HepG2 (cell line): ENCODE measurements around the gene ATP6V0E2. TPM values are rescaled to one million over a fixed set of nuclear protein-coding genes. Genes with fewer than 3 reads are reported as not detected.

Experiments used
- ATAC-seq: fragments of 200-7000 bp; cut with Tn5 transposase; 3 replicates; pipeline ENCODE4 v1.9.1; 2020; ENCODE audit warnings: mild to moderate bottlenecking, moderate library complexity
- BruUV-seq: library from RNA; stranded (reverse); fragments of 400-500 nt; replicated peaks from 2 replicates; lab custom pipeline; 2021; lab: Mats Ljungman, UMichigan
- CTCF ChIA-PET: fragments of 300-600 bp; formaldehyde crosslinking; extraction: SDS; loops from one replicate; lab custom pipeline; 2021; ENCODE audit warnings: low total read pairs, inconsistent platforms, low intra/inter-chr PET ratio; lab: Yijun Ruan, JAX
- POLR2A ChIA-PET: fragments of 350-600 bp; sonication (Branson Sonifier 250); formaldehyde crosslinking; loops from one replicate; lab custom pipeline; 2020; ENCODE audit warnings: antibody characterized with exemption, inconsistent platforms; lab: Yijun Ruan, JAX
- DNase-seq: peaks from one replicate; pipeline ENCODE4 v3.0.0-alpha.2; 2015; ENCODE audit warnings: low spot score
- FAIRE-seq: peaks from 3 replicates; lab custom pipeline; 2011; peaks lifted over from hg19 to GRCh38; lab: Jason Lieb, UNC
- H2AFZ ChIP-seq: one replicate; pipeline ENCODE4 v1.6.1; 2011; ENCODE audit warnings: low read length, inconsistent platforms
- H3K27ac ChIP-seq: fragments of 300-600 bp; 3 replicates; pipeline ENCODE4 v1.8.0; 2011; ENCODE audit warnings: mixed run types, mild to moderate bottlenecking, mixed read lengths, low read length, inconsistent platforms; ENCODE audit not compliant: insufficient read depth; ENCODE audit errors: extremely low read length
- H3K27me3 ChIP-seq, 2 experiments: fragments of 200-600 bp in 1 of 2; 2 replicates in 1 of 2; 3 replicates in 1 of 2; pipeline versions ENCODE4 v1.6.0 to v1.8.0; 2011; ENCODE audit warnings: low read length in 2 of 2, mild to moderate bottlenecking in 2 of 2, moderate library complexity in 2 of 2, inconsistent platforms in 1 of 2; ENCODE audit not compliant: insufficient read depth in 2 of 2, control insufficient read depth in 1 of 2
- H3K36me3 ChIP-seq, 2 experiments: fragments of 200-600 bp in 1 of 2; replicated peaks in 1 of 2; 2 replicates in 1 of 2; 3 replicates in 1 of 2; pipeline versions ENCODE4 v1.5.1 to v1.8.0; 2011; ENCODE audit warnings: low read length in 2 of 2, inconsistent platforms in 1 of 2; ENCODE audit not compliant: insufficient read depth in 2 of 2, control insufficient read depth in 1 of 2
- H3K4me1 ChIP-seq: 2 replicates; pipeline ENCODE4 v1.5.1; 2012; ENCODE audit warnings: low read length, inconsistent platforms; ENCODE audit not compliant: insufficient read depth
- H3K4me2 ChIP-seq: 2 replicates; pipeline ENCODE4 v1.6.0; 2011; ENCODE audit warnings: low read depth, low read length, inconsistent platforms
- H3K4me3 ChIP-seq, 3 experiments: fragments of 200-600 bp in 1 of 3; sonication (generic), shearing (Covaris generic) in 1 of 3; replicated peaks in 1 of 3; 2 replicates each; pipeline ENCODE4 v1.5.1; 2011 to 2016; ENCODE audit warnings: low read length in 3 of 3, inconsistent platforms in 2 of 3, low read depth in 2 of 3, mild to moderate bottlenecking in 2 of 3, control low read depth in 1 of 3, mixed read lengths in 1 of 3; ENCODE audit not compliant: insufficient read depth in 1 of 3
- H3K79me2 ChIP-seq: one replicate; pipeline ENCODE4 v1.6.1; 2011; ENCODE audit warnings: low read length, inconsistent platforms; ENCODE audit not compliant: insufficient read depth
- H3K9ac ChIP-seq: 2 replicates; pipeline ENCODE4 v1.6.0; 2011; ENCODE audit warnings: mild to moderate bottlenecking, low read depth, low read length, inconsistent platforms; ENCODE audit not compliant: insufficient read depth
- H3K9me3 ChIP-seq: 2 replicates; pipeline ENCODE4 v1.5.1; 2012; ENCODE audit warnings: mild to moderate bottlenecking, low read length
- H4K20me1 ChIP-seq: 2 replicates; pipeline ENCODE4 v1.6.0; 2011; ENCODE audit warnings: inconsistent platforms, mild to moderate bottlenecking, low read length, moderate library complexity; ENCODE audit not compliant: insufficient read depth
- DNMT1 ChIP-seq: sonication (generic); formaldehyde crosslinking; IDR thresholded peaks from 2 replicates; pipeline ENCODE4 v1.5.1; 2020; ENCODE audit warnings: mild to moderate bottlenecking, missing genetic modification reagents
- EEA1 ChIP-seq: sonication (generic); formaldehyde crosslinking; IDR thresholded peaks from 2 replicates; pipeline ENCODE4 v1.5.1; 2020; ENCODE audit warnings: mild to moderate bottlenecking, missing genetic modification reagents, borderline replicate concordance
- NBN ChIP-seq: fragments of 450-650 bp; conservative IDR thresholded peaks from 2 replicates; pipeline ENCODE4 v1.6.1; 2017
- RXRB ChIP-seq: IDR thresholded peaks from 2 replicates; pipeline ENCODE4 v1.6.1; 2016; ENCODE audit warnings: borderline replicate concordance, missing genetic modification reagents, missing compliant biosample characterization
- SNAI1 ChIP-seq: sonication (generic); formaldehyde crosslinking; IDR thresholded peaks from 2 replicates; pipeline ENCODE4 v1.5.0; 2020; ENCODE audit warnings: mild to moderate bottlenecking, missing genetic modification reagents, borderline replicate concordance
- SP140L ChIP-seq: sonication (generic); formaldehyde crosslinking; IDR thresholded peaks from 2 replicates; pipeline ENCODE4 v1.4.0; 2020; ENCODE audit warnings: missing genetic modification reagents, borderline replicate concordance
- SRSF4 ChIP-seq: fragments of 200-400 bp; formaldehyde crosslinking; IDR thresholded peaks from one replicate; pipeline ENCODE4 v1.6.1; 2018; ENCODE audit warnings: mild to moderate bottlenecking, low read depth, low read length, moderate library complexity; ENCODE audit not compliant: poor library complexity, severe bottlenecking
- ZNF703 ChIP-seq: sonication (generic); formaldehyde crosslinking; IDR thresholded peaks from 2 replicates; pipeline ENCODE4 v1.5.1; 2020; ENCODE audit warnings: missing genetic modification reagents, mild to moderate bottlenecking, moderate library complexity, borderline replicate concordance
- ZNF768 ChIP-seq: sonication (generic); formaldehyde crosslinking; IDR thresholded peaks from 2 replicates; pipeline ENCODE4 v1.4.0; 2020; ENCODE audit warnings: missing genetic modification reagents
- WGBS: methylation state at CpG from one replicate; pipeline ENCODE4 v1.1.6; 2017; ENCODE audit warnings: low lambda C conversion rate; 5-methylcytosine and 5-hydroxymethylcytosine counted together
- in situ Hi-C: cut with HindIII; loops from 2 replicates; pipeline ENCODE4 v1.10.0; 2017; ENCODE audit warnings: low pct_unique_long_range_greater_than_20kb; ENCODE audit not compliant: extremely low pct_ligation_motif_present
- intact Hi-C: fragments of 100-400 bp; cut with micrococcal nuclease; formaldehyde crosslinking; loops from one replicate; pipeline ENCODE4 v1.10.0; 2022; ENCODE audit not compliant: unreplicated experiment
- polyA plus RNA-seq, 8 experiments: library from polyadenylated mRNA; depleted of rRNA in 3 of 8; stranded (reverse) in 7 of 8; unstranded in 1 of 8; fragments of >200 nt; fragmentation: Illumina TruSeq in 4 of 8; extraction: Trizol in 4 of 8; gene quantifications; 2 replicates each; pipeline versions ENCODE4 v1.2.1 to v1.2.3, GENCODE V29; 2011 to 2016; ENCODE audit warnings: low read depth in 4 of 8, missing spikeins in 1 of 8, mixed read lengths in 1 of 8; ENCODE audit not compliant: insufficient read depth in 1 of 8
- total RNA-seq, 5 experiments: library from RNA; depleted of rRNA; stranded (reverse); fragments of >200 nt; fragmentation: Illumina TruSeq; extraction: Trizol; gene quantifications; 2 replicates each; pipeline ENCODE4 v1.2.3, GENCODE V29; 2016; ENCODE audit warnings: low read depth in 1 of 5
- TF ChIP-seq, protein P1 (sequence below): sonication (generic); formaldehyde crosslinking; IDR thresholded peaks from 2 replicates; pipeline ENCODE4 v1.8.0; 2022; ENCODE audit warnings: mild to moderate bottlenecking, missing genetic modification reagents, moderate library complexity
- TF ChIP-seq, protein P2 (sequence below): sonication (generic); formaldehyde crosslinking; IDR thresholded peaks from 2 replicates; pipeline ENCODE4 v1.4.0; 2020; ENCODE audit warnings: missing genetic modification reagents
- TF ChIP-seq, protein P3 (sequence below): fragments of 450-650 bp; IDR thresholded peaks from 2 replicates; pipeline ENCODE4 v1.6.1; 2016
- TF ChIP-seq, protein P4 (sequence below): sonication (generic); formaldehyde crosslinking; conservative IDR thresholded peaks from 2 replicates; pipeline ENCODE4 v1.8.1; 2023; ENCODE audit warnings: missing genetic modification reagents

Gene ATP6V0E2
- total and polyA plus RNA-seq, 2 of the 13 experiments (the other 11 are each of a cell fraction or from before 2014, with no cell fraction given), result 36.8 to 203 TPM

DNA sequence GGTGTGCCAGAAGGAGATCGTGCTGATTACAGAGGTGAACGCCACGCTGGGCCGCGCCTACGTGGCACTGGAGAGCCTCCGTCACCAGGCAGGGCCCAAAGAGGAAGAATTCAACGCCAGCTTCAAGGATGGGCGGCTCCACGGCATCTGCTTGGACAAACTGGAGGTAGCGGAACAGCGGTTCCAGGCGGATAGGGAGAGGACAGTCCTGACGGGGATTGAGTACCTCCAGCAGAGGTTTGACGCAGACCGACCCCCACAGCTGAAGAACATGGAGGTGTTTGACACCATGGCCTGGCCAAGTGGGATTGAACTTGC is 12.1 kb upstream of the ATP6V0E2 start:
- H3K4me3 ChIP-seq, result no peak overlapping the region
- H3K27me3 ChIP-seq, result peaks cover 0 to 17% of the 10 kb centered on the region in 2 experiments; a peak in 1 of 5 replicates
- H3K4me1 ChIP-seq, result no peaks in the 10 kb centered on the region
- no TSS peak for BruUV-seq
- no peaks in the 10 kb centered on the region for H3K79me2 ChIP-seq
- DNase-seq, result no peak
- no peak overlapping the region for H2AFZ ChIP-seq
- H3K36me3 ChIP-seq, result no peaks in the 10 kb centered on the region
- in situ Hi-C loops, result loop anchor here (25.0 kb wide), 1 partner anchor 176 kb away; no protein-coding TSS in a partner anchor
- no peak overlapping the region for H3K27ac ChIP-seq
- no peaks in the 10 kb centered on the region for H3K9me3 ChIP-seq
- no peak for ATAC-seq
- ChIA-PET CTCF (interaction anchor here (1.0 to 1.3 kb wide), 2 partner anchors 11 to 414 kb away, joined by 3 to 4 read pairs; no protein-coding TSS in a partner anchor), POLR2A (no interaction called here)
- no peak overlapping the region for H3K9ac ChIP-seq
- no peaks in the 10 kb centered on the region for H4K20me1 ChIP-seq
- H3K4me2 ChIP-seq, result no peak overlapping the region
- WGBS, result 86% methylated on average over 15 of the region's 16 CpGs
- FAIRE-seq, result no peak
- TF ChIP-seq ZNF703 (no peak), ZNF768 (CRISPR knock-in tag) (peak; percentile 4; the same call in 1 of the 2 replicates), SRSF4 (no peak)
- TF ChIP-seq, all 625 proteins: peak for 1
- intact Hi-C loops, result no loop called here

DNA sequence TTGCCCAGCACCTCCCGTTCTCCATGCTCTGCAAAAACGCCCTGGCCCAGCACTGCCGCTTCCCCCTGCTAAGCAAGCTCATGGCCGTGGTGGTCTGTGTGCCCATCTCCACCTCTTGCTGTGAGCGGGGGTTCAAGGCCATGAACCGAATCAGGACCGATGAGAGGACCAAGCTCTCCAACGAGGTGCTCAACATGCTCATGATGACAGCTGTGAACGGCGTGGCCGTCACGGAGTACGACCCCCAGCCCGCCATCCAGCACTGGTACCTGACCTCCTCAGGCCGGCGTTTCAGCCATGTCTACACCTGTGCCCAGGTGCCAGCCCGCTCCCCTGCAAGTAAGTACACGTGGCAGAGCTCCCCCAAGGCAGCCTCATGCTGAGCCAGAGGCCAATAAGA is 11.6 kb upstream of the ATP6V0E2 start:
- ChIA-PET POLR2A (no interaction called here), CTCF (interaction anchor here (1.0 to 1.3 kb wide), 2 partner anchors 11 to 414 kb away, joined by 3 to 4 read pairs; no protein-coding TSS in a partner anchor)
- H3K79me2 ChIP-seq, result no peaks in the 10 kb centered on the region
- 60% methylated on average over 9 of the region's 18 CpGs for WGBS
- H2AFZ ChIP-seq, result no peak overlapping the region
- no peaks in the 10 kb centered on the region for H4K20me1 ChIP-seq
- no TSS peak for BruUV-seq
- H3K4me1 ChIP-seq, result no peaks in the 10 kb centered on the region
- H3K36me3 ChIP-seq, result no peaks in the 10 kb centered on the region
- in situ Hi-C loops, result loop anchor here (25.0 kb wide), 1 partner anchor 175 kb away; no protein-coding TSS in a partner anchor
- FAIRE-seq (no peak), ATAC-seq (no peak), DNase-seq (no peak)
- H3K9me3 ChIP-seq, result no peaks in the 10 kb centered on the region
- TF ChIP-seq, protein P1, sequence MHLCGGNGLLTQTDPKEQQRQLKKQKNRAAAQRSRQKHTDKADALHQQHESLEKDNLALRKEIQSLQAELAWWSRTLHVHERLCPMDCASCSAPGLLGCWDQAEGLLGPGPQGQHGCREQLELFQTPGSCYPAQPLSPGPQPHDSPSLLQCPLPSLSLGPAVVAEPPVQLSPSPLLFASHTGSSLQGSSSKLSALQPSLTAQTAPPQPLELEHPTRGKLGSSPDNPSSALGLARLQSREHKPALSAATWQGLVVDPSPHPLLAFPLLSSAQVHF (CRISPR knock-in tag), result no peak
- TF ChIP-seq RXRB (CRISPR knock-in tag) (no peak), DNMT1 (no peak), NBN (no peak), EEA1 (no peak), SP140L (no peak), SNAI1 (CRISPR knock-in tag) (no peak)
- TF ChIP-seq, protein P2, sequence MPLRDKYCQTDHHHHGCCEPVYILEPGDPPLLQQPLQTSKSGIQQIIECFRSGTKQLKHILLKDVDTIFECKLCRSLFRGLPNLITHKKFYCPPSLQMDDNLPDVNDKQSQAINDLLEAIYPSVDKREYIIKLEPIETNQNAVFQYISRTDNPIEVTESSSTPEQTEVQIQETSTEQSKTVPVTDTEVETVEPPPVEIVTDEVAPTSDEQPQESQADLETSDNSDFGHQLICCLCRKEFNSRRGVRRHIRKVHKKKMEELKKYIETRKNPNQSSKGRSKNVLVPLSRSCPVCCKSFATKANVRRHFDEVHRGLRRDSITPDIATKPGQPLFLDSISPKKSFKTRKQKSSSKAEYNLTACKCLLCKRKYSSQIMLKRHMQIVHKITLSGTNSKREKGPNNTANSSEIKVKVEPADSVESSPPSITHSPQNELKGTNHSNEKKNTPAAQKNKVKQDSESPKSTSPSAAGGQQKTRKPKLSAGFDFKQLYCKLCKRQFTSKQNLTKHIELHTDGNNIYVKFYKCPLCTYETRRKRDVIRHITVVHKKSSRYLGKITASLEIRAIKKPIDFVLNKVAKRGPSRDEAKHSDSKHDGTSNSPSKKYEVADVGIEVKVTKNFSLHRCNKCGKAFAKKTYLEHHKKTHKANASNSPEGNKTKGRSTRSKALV (CRISPR knock-in tag), result no peak
- TF ChIP-seq, protein P3, sequence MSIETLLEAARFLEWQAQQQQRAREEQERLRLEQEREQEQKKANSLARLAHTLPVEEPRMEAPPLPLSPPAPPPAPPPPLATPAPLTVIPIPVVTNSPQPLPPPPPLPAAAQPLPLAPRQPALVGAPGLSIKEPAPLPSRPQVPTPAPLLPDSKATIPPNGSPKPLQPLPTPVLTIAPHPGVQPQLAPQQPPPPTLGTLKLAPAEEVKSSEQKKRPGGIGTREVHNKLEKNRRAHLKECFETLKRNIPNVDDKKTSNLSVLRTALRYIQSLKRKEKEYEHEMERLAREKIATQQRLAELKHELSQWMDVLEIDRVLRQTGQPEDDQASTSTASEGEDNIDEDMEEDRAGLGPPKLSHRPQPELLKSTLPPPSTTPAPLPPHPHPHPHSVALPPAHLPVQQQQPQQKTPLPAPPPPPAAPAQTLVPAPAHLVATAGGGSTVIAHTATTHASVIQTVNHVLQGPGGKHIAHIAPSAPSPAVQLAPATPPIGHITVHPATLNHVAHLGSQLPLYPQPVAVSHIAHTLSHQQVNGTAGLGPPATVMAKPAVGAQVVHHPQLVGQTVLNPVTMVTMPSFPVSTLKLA, result peak; percentile 41
- TF ChIP-seq, protein P4, sequence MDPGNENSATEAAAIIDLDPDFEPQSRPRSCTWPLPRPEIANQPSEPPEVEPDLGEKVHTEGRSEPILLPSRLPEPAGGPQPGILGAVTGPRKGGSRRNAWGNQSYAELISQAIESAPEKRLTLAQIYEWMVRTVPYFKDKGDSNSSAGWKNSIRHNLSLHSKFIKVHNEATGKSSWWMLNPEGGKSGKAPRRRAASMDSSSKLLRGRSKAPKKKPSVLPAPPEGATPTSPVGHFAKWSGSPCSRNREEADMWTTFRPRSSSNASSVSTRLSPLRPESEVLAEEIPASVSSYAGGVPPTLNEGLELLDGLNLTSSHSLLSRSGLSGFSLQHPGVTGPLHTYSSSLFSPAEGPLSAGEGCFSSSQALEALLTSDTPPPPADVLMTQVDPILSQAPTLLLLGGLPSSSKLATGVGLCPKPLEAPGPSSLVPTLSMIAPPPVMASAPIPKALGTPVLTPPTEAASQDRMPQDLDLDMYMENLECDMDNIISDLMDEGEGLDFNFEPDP (CRISPR knock-in tag), result 0 out of 2 replicates have a peak, but pooled peaks have one; percentile 49
- intact Hi-C loops, result no loop called here
- H3K9ac ChIP-seq, result no peak overlapping the region
- no peak overlapping the region for H3K4me3 ChIP-seq
- peaks cover 0 to 17% of the 10 kb centered on the region in 2 experiments; a peak in 1 of 5 replicates for H3K27me3 ChIP-seq
- H3K27ac ChIP-seq, result no peak overlapping the region
- H3K4me2 ChIP-seq, result no peak overlapping the region
